Stimulated activated memory B cell treated with anti-CD40 and anti-IgM and Interleukin-4, amounts not matched to agents 10 μg/mL and 1 μg/mL and 100 μg/mL, for 72 hours (primary cell): ENCODE data around the gene ARAP2.
A peak's percentile ranks its signal among the peaks of the same experiment; 100 is the strongest.

Experiments used
- ATAC-seq: fragments of 150-1000 bp; cut with Tn5 transposase; 2 replicates; pipeline ENCODE4 v1.10.0; 2021
- H3K27ac Mint-ChIP-seq: one replicate; pipeline ENCODE4 v1.8.0; 2022; ENCODE audit warnings: mild to moderate bottlenecking, mixed read lengths
- H3K27me3 Mint-ChIP-seq: one replicate; pipeline ENCODE4 v1.8.0; 2022; ENCODE audit warnings: mixed read lengths
- H3K36me3 Mint-ChIP-seq: one replicate; pipeline ENCODE4 v1.8.0; 2022; ENCODE audit warnings: mixed read lengths
- H3K4me1 Mint-ChIP-seq: one replicate; pipeline ENCODE4 v1.8.0; 2022; ENCODE audit warnings: mixed read lengths
- H3K4me3 Mint-ChIP-seq: one replicate; pipeline ENCODE4 v1.8.0; 2022; ENCODE audit warnings: mild to moderate bottlenecking, moderate library complexity, mixed read lengths
- H3K9me3 Mint-ChIP-seq: one replicate; pipeline ENCODE4 v1.8.0; 2022; ENCODE audit warnings: mixed read lengths

ARAP2 gene

DNA sequence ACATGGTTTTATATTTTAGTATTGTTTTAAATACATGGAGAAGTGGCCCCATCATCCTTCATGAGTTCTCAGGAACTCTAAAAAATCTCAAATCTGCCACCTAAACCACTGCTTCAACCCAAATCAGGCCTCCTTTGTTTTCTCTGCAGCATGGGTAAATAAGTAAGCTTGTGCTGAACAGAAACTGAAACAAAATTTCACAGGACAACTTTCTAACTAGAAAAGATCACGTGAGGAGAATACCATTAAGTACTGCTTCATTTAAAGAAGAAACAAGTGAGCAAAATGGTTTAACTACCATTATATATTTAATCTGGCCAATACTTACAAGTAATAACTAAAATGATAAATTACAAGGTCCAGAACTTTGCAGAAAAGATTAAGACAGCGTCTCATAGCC is 2.5 kb downstream of the ARAP2 start:
- ATAC-seq, result peak; percentile 18
- Mint-ChIP-seq H3K27ac (peak overlapping the region; percentile 92), H3K4me1 (peaks cover 64% of the 10 kb centered on the region), H3K27me3 (no peaks in the 10 kb centered on the region), H3K4me3 (peak overlapping the region; percentile 92), H3K9me3 (peaks cover 4% of the 10 kb centered on the region), H3K36me3 (peaks cover 31% of the 10 kb centered on the region)

DNA sequence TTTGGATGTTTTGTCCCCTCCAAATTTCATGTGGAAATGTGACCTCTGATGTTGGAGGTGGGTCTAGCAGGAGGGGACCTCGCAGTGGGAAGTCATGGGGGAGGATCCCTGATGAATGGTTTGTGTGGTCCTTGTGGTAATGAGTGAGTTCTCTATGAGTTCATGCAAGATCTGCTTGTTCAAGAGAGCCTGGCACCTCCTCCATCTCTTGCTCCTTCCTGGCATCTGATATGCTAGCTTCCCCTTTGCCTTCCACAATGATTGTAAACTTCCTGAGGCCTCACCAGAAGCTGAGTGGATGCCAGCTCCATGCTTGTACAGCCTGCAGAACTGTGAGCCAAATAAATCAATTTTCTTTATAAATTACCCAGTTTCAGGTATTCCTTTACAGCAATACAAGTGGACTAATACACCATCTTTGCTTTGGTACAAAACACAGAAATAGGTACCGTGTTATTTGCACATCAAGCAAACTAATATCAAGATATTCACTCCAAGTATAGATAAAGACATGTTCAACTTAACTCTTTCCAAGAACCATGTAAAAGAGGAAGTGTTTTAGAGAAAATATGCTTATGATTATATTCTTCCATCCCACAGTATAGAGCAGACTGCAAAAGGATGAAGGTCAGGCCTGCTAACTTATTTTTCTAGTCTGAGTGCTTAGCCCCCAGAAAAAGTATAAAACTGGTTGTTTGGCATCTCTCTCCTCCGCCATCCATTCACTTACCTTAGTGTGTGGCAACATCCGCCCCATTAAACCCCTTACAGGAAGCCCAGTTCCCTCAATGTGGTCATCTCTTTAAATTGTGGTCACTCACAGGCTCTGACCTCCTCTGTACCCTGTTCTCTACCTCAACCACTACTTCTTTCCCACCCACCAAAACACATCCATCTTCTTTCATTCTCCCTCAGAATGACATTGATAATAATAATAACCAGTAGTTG is 6.7 kb downstream of the ARAP2 start:
- Mint-ChIP-seq H3K4me1 (peaks cover 72% of the 10 kb centered on the region), H3K27ac (peak overlapping the region; percentile 57), H3K4me3 (no peak overlapping the region)

DNA sequence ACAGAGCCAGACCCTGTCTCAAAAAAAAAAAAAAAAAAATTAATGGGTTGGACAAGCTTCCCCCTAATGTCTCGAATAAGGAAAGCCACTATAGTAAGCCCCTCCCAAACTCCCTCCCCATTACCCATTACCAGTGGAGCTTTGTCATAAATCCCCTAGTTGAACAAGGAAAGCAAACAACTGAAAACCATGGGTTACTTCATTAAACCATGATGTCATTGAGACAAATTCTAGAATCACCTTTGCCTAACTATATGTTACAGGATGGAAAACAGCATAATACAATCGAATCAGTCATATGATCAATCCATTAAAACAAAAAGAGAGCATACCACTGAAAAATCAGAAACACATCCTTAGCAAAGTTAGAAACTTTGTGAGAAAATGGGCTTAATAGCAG is 8.2 kb downstream of the ARAP2 start:
- Mint-ChIP-seq H3K4me3 (no peak overlapping the region), H3K27me3 (no peaks in the 10 kb centered on the region), H3K36me3 (peaks cover 79% of the 10 kb centered on the region), H3K9me3 (peaks cover 12% of the 10 kb centered on the region), H3K27ac (no peak overlapping the region), H3K4me1 (peaks cover 74% of the 10 kb centered on the region)
- no peak for ATAC-seq

More for the DNA sequence above, 6.7 kb downstream of the ARAP2 start:
- H3K36me3 Mint-ChIP-seq, result peaks cover 65% of the 10 kb centered on the region
- H3K27me3 Mint-ChIP-seq, result no peaks in the 10 kb centered on the region
- peaks cover 10% of the 10 kb centered on the region for H3K9me3 Mint-ChIP-seq
- ATAC-seq, result peak; percentile 53

DNA sequence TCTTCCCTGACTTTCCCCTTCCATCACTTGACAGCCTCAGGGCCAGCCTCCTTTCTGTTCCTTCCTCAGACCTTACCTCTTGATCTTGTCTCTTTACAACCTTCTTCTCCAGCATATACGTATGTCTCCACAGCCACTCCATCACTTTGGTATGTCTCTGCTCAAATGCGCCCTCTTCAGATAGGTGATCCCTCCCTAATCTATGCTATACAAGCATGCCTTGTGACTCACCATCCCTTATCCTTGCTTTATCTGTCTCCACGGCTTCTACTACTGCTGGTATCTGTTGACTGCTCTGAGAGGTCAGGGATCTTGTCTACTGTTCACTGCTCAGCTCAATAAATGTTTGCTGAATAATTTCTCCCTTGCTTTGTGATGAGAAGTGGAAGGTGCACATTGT is 9.0 kb downstream of the ARAP2 start:
- peaks cover 12% of the 10 kb centered on the region for H3K9me3 Mint-ChIP-seq
- ATAC-seq, result no peak

DNA sequence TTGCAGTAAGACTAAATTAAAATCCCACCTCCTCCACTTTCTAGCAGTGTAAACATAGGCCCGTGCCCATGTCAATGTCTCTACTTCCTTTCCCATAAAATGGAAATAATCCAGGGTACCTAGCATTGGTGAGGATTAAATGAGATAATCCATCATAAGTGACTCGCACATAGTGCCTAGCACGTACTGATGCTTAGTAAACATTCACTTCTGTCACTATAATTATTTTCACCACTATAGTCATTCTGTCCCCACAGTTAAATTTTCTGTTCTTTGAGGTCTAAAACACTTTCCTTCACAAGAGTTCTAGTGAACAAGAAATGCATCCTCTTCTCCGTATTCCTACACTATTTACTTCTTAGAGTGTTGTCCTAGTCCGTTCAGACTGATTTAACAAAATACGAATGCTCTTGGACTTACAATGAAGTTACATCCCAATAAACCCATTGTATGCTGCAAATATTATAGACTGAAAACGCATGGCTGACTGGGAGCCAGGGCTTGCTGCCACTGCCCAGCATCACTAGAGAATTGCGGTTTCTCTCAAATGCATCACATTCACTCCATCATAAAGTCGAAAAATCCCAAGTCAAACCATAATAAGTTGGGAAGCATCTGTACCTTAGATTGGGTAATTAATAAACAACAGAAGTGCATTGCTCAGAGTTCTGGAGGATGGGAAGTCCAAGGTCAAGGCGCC is 10.6 kb downstream of the ARAP2 start:
- ATAC-seq, result no peak
- Mint-ChIP-seq H3K4me3 (no peak overlapping the region), H3K36me3 (peaks cover 67% of the 10 kb centered on the region), H3K27me3 (no peaks in the 10 kb centered on the region), H3K4me1 (peaks cover 68% of the 10 kb centered on the region), H3K9me3 (peaks cover 12% of the 10 kb centered on the region), H3K27ac (peak overlapping the region; percentile 28)

More for the DNA sequence above, 9.0 kb downstream of the ARAP2 start:
- Mint-ChIP-seq H3K4me3 (no peak overlapping the region), H3K36me3 (peaks cover 79% of the 10 kb centered on the region), H3K27me3 (no peaks in the 10 kb centered on the region), H3K27ac (peak overlapping the region; percentile 16), H3K4me1 (peaks cover 76% of the 10 kb centered on the region)

DNA sequence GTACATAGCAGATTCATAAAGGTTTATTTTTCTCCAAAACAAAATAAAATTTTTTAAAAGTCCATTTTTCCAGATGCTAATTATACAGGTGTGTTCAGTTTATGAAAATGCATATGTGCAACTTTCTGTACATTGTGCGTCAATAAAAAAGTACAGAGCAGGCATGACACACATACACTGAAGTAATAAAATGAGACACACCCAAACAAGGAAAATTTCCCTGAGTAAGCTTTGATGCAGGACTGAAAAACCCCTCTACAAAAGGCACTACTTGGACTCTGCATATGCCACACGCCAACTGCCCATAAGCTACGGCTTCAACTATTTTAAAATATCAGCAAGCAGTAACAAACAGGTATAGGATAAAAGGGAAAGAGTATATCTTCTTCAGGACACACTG is 13.8 kb downstream of the ARAP2 start:
- H3K27ac Mint-ChIP-seq, result peak overlapping the region; percentile 36
- peaks cover 8% of the 10 kb centered on the region for H3K9me3 Mint-ChIP-seq
- no peak overlapping the region for H3K4me3 Mint-ChIP-seq
- H3K36me3 Mint-ChIP-seq, result peaks cover 47% of the 10 kb centered on the region
- H3K4me1 Mint-ChIP-seq, result peaks cover 73% of the 10 kb centered on the region
- no peak for ATAC-seq
- no peaks in the 10 kb centered on the region for H3K27me3 Mint-ChIP-seq

DNA sequence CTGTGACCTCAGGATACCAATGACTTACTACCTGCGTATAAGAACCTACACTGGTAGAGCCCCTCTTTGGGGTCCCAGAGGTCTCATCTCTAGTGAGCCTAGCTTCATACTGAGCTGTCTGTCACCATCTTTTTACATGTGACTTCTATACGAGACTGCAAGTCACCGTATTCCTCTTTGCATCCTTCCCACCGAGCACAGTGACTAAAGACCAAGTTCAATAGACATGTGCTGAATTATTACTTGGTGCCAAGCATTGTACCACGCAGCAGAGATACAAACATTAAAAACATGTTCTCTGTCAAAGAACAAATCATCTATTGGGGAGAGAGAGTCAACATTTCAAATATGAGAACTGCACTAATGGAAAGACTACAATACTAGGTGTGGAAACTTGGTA is 16.4 kb downstream of the ARAP2 start:
- no peaks in the 10 kb centered on the region for H3K27me3 Mint-ChIP-seq
- H3K4me3 Mint-ChIP-seq, result no peak overlapping the region
- peaks cover 3% of the 10 kb centered on the region for H3K9me3 Mint-ChIP-seq
- peaks cover 27% of the 10 kb centered on the region for H3K36me3 Mint-ChIP-seq
- peaks cover 63% of the 10 kb centered on the region for H3K4me1 Mint-ChIP-seq
- ATAC-seq, result no peak
- H3K27ac Mint-ChIP-seq, result no peak overlapping the region

DNA sequence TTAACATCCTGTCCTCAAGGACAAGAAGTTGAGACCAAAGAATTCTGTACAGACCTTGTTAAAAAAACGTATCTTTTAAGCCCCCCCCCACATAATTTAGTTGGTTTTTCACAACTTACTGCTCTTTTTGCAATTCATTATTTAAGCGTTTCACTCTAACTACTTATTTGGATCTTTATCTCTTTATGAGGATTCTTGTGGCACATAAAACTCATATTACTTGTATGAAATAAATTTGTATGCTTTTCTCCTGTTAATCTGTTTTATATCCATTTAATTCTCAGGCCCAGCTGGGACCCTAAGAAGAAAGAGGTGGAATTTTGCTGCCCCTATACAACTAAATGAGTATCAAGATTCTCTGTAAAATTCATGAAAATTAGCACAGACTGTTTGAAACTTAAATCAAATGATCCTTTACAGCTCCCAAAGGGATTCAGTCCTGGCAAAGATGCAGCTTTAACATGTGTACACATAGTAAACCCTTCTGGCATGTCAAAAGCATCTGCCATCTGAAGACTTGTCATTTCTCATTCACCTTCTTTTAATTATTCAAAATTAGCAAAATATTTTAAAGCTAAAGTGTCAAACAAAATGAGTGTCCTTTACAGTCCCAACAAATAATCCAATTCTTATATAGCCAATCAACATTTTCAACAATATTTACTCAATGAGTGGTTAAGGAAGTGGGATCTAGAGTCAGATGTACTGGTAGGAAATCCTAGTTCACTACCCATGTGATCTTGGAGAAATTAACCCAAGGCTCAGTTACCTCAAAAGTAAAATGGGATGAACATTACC is 17.7 kb downstream of the ARAP2 start:
- H3K9me3 Mint-ChIP-seq, result no peaks in the 10 kb centered on the region
- peak overlapping the region; percentile 44 for H3K27ac Mint-ChIP-seq
- no peak overlapping the region for H3K4me3 Mint-ChIP-seq
- peaks cover 61% of the 10 kb centered on the region for H3K4me1 Mint-ChIP-seq
- H3K27me3 Mint-ChIP-seq, result no peaks in the 10 kb centered on the region
- ATAC-seq, result no peak
- H3K36me3 Mint-ChIP-seq, result peaks cover 15% of the 10 kb centered on the region

DNA sequence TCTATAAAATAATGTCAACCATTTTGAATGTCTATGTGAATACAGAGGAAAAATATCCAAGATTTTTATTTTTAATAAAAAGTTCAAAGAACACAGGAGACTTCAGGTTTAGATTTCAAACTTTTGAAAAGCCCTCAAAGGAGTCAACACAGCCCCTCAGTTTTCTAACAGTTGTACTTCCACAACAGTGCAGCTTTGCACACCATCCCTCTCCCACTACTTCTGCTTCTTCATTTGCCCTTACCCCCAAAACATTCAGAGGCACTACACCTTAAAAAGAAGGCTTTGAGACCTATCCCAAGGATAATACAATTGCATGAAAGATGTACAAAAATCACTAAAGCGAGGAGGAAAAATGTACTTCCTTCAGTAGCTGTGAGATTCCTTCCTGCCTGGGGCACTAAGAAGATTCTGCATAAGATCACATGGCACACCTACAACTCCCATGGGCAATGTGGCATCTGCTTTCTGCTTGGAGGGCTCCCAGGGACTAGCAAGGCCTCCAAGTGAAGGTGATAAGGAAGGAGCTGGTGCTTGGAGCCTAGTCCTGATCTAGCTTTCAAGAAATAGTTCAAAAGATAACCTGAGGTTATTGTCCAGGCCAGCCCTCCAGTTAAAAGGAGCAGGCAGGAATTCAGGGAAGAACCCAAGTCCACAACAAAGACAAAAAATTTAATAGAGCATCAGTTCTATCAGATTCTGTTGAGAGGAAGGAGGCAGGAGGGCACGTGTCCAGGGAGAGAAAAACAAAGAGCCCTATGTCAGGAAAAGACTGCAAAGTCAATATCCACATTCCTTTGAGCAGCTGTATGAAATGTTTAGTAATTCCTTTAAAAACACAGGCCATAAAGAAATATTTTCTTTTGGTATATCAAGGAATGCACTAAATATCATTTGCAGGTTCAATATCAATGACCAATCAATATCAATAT is 19.1 kb downstream of the ARAP2 start:
- H3K9me3 Mint-ChIP-seq, result no peaks in the 10 kb centered on the region
- peak; percentile 73 for ATAC-seq
- H3K36me3 Mint-ChIP-seq, result peaks cover 12% of the 10 kb centered on the region
- peaks cover 48% of the 10 kb centered on the region for H3K4me1 Mint-ChIP-seq
- H3K27me3 Mint-ChIP-seq, result no peaks in the 10 kb centered on the region
- H3K4me3 Mint-ChIP-seq, result peak overlapping the region; percentile 55
- peak overlapping the region; percentile 60 for H3K27ac Mint-ChIP-seq

DNA sequence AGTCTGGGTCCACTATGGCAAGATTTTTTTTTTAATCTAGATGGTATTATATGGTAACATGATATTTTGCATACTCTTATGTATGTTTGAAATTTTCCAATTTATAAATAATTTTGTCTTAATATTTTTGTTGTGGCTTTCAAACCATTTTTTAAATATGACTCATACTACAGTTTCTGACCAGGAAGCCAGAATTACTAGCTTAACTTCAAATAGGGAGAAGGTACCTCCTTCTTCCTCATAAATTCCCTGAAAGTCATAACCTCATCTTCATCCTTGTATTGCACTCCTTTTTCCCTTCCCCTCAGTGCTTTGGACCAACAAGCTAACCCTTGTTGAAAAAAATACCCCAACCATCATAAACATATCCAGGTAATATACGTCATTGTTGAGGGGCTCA is 21.6 kb downstream of the ARAP2 start:
- H3K4me3 Mint-ChIP-seq, result no peak overlapping the region
- no peaks in the 10 kb centered on the region for H3K27me3 Mint-ChIP-seq
- no peaks in the 10 kb centered on the region for H3K9me3 Mint-ChIP-seq
- H3K36me3 Mint-ChIP-seq, result peaks cover 11% of the 10 kb centered on the region
- no peak overlapping the region for H3K27ac Mint-ChIP-seq
- H3K4me1 Mint-ChIP-seq, result peaks cover 60% of the 10 kb centered on the region
- ATAC-seq, result no peak

DNA sequence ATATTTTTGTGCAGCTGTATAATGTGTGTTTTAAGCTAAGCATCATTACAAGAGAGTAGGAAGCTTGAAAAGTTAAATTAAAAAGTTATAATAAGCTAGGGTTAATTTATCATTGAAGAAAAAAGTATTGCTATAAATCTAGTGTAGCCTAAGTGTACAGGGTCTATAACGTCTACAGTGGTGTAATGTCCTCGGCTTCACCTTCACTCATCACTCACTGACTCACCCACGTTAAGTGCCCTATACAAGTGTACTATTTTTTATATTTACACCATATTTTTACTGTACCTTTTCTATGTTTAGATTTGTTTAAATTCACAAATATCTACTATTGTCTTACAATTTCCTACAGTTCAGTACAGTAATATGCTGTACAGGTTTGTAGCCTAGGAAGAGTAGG is 23.5 kb downstream of the ARAP2 start:
- H3K36me3 Mint-ChIP-seq, result peaks cover 11% of the 10 kb centered on the region
- no peak overlapping the region for H3K27ac Mint-ChIP-seq
- H3K9me3 Mint-ChIP-seq, result no peaks in the 10 kb centered on the region
- no peak for ATAC-seq
- H3K4me1 Mint-ChIP-seq, result peaks cover 48% of the 10 kb centered on the region
- no peaks in the 10 kb centered on the region for H3K27me3 Mint-ChIP-seq
- no peak overlapping the region for H3K4me3 Mint-ChIP-seq

DNA sequence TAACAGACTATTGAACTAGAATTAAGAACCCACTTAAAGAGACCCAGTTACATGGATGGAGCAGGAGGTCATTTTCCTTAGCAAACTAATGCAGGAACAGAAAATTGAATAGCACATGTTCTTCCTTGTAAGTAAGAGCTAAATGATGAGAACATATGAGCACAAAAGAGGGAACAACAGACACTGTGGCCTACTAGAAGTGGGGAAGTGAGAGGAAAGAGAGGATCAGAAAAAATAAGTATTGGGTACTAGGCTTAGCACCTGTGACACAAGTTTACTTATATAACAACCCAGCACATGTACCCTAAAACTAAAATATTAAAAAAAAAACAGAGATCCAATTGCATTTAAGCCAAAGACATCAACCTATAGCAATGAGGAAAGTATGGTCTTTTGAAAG is 26.2 kb downstream of the ARAP2 start:
- Mint-ChIP-seq H3K4me1 (peaks cover 43% of the 10 kb centered on the region), H3K4me3 (no peak overlapping the region), H3K27me3 (no peaks in the 10 kb centered on the region), H3K9me3 (no peaks in the 10 kb centered on the region), H3K27ac (peak overlapping the region; percentile 60), H3K36me3 (peaks cover 23% of the 10 kb centered on the region)
- ATAC-seq, result peak; percentile 75

DNA sequence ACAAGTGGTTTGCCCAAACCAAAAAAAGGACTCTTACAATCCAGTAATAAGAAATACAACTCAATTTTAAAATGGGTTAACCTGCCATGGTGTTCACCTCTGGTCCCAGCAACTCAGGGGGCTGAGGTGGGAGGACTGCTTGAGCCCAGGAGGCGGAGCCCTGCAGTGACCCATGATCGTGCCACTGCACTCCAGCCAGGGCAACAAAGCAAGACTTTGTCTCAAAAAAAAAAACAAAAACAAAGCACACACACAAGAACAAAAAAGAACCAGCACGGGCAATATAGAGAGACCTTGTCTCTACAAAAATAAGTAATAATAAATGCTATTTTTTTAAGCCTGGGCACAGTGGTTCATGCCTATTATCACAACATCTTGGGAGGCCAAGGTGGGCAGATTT is 28.7 kb downstream of the ARAP2 start:
- Mint-ChIP-seq H3K27me3 (no peaks in the 10 kb centered on the region), H3K36me3 (peaks cover 36% of the 10 kb centered on the region), H3K27ac (no peak overlapping the region), H3K9me3 (no peaks in the 10 kb centered on the region), H3K4me3 (no peak overlapping the region), H3K4me1 (peaks cover 32% of the 10 kb centered on the region)
- no peak for ATAC-seq

DNA sequence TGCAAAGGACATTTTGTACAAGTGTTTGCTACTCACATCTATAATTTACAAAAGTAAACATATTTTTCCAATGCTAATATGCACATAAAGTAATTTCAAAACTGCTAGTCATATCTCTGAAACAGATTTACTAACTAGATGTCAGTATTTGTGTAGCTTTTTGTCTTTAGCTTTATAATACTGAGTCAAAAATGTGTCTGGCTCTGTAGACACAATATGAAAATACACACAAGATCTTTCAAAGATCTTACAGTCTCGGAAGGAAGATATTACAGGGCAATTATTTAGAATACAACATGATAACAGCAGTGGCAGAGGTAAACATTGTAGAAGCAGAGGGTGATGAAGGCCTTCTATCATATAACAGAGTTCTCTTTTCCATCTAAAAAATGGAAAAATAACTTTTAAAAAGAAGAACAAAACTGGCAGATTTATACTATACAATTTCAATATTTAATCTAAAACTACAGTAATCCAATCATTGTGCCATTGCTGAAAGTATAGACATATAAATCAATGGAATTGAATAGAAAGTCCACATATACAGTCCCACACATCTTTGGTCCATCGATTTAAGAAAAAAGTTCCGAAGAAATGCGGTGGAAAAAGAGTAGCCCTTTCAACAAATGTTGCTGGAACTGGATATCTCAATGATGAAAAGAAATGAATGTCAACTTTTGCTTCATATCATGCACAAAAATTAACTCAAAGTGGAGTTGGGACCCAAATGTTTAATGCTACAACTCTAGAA is 29.4 kb downstream of the ARAP2 start:
- H3K27me3 Mint-ChIP-seq, result no peaks in the 10 kb centered on the region
- H3K4me3 Mint-ChIP-seq, result no peak overlapping the region
- H3K9me3 Mint-ChIP-seq, result no peaks in the 10 kb centered on the region
- H3K27ac Mint-ChIP-seq, result no peak overlapping the region
- peaks cover 34% of the 10 kb centered on the region for H3K4me1 Mint-ChIP-seq
- H3K36me3 Mint-ChIP-seq, result peaks cover 43% of the 10 kb centered on the region
- ATAC-seq, result no peak
